HT1080 (cell line): Measurements from ENCODE around the gene SIPA1L3. TPM values are rescaled to one million over a fixed set of nuclear protein-coding genes. Genes with fewer than 3 reads are reported as not detected.
A peak's percentile ranks its signal among the peaks of the same experiment; 100 is the strongest.

Experiments used
- DNase-seq: peaks from one replicate; pipeline ENCODE4 v3.0.0-alpha.2; 2015; ENCODE audit warnings: low read depth
- total RNA-seq: library from RNA; depleted of rRNA; stranded (reverse); fragments of >200 nt; shearing (Covaris generic); gene quantifications from 2 replicates; pipeline ENCODE4 v1.2.3, GENCODE V29; 2014

SIPA1L3 gene
- total RNA-seq, 1 experiment from 2014 or later = 30.2 TPM

DNA sequence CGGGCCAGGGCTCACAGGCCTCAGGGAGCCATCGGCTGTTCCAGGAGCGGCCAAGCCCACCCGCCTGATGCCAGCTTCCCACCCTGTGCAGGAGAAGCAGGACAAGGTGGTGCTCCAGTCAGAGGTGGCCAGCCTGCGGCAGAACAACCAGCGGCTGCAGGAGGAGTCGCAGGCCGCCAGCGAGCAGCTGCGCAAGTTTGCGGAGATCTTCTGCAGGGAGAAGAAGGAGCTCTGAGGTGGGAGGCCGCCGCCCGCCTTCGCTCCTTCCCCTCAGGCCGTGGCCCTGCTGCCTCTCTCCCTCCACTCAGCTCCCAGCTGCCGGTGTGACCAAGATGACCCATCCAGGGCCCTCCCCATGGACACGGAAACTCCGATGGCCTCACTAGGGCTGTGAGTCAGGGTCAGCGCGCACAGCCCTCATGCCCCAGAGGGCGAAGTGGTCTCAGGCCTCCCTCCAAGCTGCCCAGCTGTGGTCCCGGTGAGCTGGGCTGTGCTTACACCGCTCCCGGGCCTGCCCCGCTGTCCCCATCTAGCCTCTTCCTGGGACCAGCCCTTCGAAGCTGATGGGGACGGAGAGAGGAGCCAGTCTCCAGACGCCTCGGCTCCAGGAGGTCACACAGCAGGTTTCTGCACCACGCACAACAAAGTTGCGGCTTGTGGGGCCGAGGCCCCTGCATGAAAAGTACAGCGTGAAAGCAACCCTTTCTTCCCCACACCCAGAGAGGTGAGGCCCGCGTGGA, 299.2 kb downstream of the SIPA1L3 start:
- no peak for DNase-seq

DNA sequence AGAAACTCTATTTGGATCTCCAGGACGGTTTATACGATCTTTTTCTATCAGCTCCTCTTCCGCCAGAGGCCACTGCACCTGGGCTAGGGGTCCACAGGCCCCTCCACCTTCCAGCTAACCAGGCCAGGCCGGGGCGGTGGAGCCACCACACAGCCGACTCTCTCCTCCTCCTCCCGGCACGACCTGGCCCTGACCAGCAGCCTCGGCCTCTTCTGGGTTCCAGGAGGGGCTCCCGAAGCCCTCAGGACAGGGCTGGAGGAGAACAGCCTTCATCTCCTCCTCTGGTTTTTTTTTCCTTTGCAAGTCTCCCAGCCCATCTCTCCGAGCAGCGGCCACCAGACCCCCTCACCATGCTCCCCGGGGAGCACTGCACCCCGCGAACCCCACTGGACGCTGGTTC, 299.9 kb downstream of the SIPA1L3 start:
- DNase-seq = no peak

DNA sequence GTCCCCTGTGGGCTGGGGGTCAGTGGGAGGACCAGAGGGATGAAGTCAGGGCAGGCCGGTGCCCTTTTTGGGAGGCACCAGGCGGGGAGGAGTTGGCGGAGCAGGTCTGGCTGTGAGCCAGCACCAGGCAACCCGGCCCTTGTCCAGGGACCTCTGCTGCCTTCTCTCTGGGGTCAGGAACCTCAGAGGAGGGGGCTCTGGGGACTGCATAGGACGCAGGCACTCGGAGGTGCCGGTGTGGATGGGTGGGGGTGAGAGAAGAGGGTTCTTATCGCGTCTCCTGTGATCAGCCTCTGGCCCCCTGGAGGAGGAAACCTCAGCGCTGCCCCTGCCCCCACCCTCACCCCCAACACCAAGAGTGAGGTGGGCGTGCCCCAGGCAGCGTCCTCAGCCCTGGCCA, 300.5 kb downstream of the SIPA1L3 start:
- DNase-seq = no peak

DNA sequence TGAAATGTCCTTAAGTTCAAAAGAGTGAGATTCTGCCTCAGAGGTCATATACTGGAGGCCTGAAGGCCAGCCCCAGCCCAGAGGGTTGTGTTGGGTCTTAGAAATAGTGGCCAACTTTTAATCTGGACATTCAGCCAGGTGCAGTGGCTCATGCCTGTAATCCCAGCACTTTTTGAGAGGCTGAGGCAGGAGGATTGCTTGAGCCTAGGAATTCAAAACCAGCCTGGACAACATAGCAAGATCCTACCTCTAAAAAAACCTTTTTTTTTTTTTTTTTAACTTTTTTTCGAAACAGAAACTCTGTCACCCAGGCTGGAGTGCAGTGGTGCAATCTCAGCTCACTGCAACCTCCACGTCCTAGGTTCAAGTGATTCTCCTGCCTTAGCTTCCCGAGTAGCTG, 301.6 kb downstream of the SIPA1L3 start:
- no peak for DNase-seq

DNA sequence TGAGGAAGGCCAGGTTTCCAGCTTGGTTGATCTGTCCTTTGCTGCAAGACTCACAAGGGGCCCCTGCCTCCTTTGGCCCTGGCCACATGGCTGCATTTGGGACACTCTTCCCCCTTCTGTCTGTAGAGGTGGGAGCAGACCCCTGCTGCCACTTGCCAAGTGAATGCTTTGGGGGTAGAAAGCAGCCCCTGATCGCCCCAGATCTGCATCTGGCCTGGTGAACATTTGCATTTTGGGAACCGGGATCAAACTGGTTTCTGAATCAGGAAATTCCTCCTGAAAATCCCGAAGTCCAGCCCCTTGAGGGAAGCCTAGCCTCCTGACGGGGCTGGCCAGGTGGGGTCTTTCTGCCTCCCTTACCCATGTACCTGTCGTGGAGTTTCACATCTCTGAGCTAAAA, 302.1 kb downstream of the SIPA1L3 start:
- no peak for DNase-seq

DNA sequence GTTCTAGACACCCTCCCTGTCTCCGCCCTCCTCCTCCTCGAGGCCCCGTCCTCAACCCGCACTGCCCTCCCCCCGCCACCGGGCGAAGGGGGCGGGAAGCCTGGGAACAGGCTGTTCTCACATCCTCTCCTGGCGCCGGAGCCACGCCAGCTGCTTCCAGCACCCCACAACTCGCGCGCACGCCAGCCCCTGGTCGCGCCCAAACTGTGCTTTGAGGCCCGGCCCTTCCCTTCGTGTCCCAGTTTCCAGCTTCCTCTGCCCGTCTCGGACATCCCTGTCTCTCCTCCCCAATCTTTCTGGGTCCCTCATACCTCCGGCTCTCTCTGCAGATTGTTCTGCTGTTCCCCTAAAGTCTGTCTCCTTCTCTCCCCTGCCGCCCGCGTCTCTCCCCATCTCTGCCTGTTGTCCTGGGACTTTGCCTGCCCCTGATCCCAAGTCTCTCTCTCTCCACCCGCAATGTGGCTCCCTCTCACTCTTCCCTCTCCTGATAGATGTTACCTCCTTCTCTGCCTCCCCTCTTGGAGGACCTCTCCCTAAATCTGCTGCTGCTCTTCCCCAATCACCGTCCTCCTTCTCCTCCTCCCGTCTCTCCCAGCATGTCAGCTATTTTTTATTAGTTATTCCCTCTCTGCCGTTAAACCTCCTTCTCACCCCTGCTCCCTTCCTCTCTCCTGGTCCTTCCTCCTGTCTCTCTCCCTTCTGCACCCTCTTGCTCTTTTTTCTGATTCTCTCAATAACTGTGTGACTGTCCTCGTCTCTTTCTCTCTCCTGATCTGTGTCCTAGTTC, 302.9 kb downstream of the SIPA1L3 start:
- DNase-seq = no peak

DNA sequence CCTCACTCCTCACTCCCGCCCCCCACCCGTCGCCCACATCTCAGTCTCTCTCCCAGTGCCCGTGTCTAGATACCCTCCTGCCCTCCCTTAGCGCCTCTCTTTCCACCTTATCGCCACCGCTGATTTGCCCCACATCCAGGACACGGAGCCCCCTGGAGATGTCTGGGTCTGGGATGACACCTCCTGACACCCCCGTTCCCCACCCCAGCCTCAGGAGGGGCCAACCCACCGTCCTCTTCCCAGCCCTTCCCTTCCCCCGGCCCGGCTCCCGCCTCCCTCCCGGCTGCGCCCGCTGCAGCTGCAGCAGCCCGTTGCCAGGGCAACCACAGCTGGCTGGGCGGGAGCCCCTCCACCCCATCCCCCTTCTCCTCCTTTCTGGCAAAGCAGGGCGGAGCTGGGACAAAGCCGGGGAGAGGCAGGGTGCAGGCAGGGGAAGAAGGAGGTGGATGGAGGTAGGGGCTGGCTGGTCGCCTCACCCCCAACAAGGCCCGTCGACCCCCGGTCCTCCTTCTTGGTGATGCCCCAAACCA, 303.5 kb downstream of the SIPA1L3 start:
- no peak for DNase-seq

DNA sequence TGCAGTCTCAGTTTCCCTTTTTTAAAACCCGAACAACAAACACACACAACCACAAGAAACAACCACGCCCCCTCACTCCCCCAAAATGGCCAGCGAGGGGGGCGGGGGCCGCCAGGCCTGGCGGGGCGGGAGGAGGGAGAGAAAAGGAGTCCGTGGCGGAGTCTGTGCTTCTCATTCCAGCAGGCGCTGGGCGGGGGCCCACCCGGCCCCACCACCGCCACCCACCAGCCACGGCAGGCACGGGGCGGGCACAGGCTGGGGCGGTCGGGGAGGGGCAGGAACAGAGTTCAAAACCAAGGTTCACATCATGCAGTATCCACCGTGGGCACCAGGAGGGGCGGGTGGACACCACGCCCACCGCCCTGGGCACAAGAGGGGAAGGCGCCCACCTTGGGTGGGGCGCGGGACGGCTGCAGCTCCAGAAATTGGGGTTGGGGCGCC, 304.2 kb downstream of the SIPA1L3 start:
- DNase-seq = no peak

DNA sequence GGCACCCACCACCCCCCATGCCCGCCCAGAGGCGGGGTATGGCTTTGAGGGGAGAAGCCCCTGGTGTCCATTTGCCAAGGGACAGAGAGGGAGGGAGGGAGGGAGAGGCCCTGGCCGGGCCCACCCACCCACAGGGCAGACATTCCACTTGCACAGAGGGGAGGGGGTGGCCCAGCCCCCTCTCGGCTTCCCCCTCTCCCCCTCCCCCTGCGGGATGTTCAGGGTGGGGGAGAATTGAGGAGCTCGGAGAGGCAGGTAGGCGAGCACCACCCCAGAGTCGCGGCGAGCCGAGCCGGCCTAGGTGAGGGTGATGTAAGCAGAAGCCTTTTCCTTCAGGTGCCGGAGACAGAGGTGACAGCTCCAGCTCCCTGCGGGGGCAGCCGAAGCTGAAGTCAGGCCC, 304.8 kb downstream of the SIPA1L3 start:
- DNase-seq = no peak

DNA sequence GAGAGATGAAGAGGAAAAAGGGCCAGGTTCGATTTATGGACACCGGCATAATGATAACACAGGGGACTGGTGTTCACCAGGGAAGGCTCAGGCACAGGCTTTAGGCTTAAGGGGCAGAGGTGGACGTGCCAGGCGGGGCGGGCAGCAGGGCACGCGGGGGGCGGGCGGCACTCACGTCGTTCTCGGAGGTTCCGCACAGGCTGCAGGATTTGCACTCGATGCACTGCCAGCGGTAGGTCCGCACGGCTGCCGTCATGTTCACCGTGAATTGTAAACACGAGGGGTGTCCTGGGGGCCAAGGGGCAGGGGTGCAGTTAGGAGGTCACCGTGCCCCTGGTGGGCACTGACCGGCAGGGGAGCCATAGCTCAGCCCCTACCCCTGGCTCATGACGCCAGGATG, 306.5 kb downstream of the SIPA1L3 start:
- DNase-seq = no peak

DNA sequence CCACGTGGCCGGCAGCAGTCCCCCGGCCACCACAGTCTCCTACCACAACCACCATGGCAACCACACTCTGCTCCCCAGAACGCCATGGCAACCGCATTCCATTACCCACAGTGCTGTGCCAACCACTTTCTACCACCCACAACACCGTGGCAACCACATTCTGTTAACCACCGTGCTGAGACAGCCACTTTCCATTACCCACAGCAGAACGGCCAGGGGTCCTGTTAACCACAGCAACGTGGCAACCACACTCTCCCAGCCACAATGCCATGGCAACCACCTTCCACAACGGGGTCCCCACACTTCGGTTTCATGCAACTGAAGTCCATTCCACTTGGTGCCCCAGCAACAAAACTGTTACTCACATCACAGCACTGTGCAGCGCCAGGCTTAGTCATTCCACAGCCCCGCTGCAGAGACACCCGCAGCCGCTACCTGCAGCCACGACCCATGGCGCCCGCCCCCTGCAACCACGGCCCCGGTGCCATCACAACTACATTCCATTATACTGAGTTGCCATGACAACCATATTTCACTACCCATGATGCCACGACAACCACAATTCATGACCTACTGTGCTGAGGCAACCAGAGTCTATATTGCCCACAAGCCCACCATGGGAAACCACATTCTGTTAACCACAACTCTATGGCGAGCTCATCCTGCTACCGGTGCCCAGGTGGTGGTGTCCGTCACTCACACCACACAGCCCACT, 307.1 kb downstream of the SIPA1L3 start:
- peak; percentile 88 for DNase-seq

DNA sequence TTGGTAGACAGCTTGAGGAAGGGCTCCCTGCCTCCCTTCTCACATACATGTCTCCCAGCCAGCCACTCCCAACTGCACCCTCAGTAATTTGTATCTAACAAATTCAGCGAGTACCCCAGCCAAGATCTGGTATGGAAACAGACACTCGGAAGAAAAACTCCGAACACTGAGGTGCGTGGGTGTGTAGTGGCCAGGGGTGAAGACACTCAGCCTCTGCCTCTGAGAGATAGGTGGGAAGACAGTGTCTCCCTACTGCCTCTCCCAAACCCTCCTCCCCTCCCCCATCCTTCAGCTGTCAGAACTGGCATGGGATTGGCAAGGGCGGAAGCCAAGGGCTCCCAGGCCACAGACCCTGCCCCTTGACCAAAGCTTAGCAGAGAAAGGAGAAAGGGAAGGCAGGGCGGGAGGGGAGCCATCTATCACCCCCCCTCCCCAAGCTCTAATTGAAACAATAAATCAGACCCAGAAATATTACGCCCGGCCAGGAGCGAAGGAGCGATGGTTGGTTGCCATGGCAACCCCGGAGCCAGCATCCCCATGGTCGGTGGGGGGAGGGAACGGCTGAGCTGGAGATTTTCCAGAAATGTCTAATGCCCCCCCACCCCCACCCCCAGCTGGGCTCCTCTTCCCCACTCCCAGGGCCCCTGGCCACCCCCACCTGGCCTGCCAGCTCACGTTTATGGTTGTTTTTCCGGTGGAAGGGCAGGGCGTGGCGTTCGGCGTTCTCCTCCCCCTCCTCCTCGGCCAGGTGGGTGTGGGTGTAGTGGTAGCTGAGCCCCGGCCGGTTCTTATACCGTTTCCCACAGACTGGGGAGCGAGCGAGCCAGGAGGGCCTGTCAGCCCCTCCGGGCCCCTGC, 310.0 kb downstream of the SIPA1L3 start:
- DNase-seq = no peak

DNA sequence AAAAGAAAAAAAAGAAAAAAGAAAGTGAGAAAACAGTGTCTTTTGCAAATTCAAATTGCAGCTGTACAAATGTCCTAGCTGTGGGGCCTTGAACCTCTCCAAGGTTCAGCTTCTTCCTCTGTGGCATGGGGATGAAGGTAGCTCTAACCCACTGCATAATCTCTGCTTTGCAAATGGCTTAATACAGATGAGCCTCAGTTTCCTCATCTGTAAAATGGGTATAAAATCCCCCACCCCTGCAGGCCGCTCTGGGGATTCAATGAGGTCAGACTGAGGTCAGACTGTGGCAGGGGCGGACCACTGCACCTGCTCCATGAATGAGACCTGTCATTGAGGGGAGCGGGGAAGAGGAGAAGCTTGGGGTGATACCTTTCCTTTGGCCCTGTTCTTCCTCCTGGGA, 311.2 kb downstream of the SIPA1L3 start:
- no peak for DNase-seq

DNA sequence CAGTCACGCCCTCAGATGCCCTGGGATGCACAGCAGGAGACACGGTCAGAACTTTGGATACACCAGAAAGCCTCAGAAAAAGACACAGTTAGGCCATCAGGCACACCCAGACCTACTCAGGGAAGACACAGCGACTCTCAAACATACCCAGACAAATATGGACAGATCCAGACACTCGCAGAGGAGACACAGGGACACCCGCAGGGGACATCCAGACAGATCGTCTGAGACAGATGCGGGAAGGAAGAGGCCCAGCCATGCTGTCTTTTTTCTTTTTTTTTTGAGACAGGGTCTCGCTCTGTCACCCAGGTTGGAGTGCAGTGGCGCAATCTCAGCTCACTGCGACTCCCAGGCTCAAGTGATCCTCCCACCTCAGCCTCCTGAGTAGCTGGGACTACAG, 312.2 kb downstream of the SIPA1L3 start:
- no peak for DNase-seq

DNA sequence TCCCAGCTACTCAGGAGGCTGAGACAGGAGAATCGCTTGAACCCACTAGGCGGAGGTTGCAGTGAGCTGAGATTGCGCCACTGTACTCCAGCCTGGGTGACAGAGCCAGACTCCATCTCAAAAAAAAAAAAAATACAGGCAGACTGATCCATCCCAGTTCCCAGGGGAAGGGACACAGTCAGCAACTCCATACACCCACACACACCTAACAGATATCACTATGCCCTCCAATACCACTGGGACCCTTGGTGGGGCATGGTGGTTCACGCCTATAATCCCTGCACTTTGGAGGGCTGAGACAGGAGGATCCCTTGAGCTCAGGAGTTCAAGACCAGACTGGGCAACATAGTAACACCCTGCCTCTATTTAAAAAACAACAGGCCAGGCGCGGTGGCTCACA, 314.4 kb downstream of the SIPA1L3 start:
- no peak for DNase-seq

DNA sequence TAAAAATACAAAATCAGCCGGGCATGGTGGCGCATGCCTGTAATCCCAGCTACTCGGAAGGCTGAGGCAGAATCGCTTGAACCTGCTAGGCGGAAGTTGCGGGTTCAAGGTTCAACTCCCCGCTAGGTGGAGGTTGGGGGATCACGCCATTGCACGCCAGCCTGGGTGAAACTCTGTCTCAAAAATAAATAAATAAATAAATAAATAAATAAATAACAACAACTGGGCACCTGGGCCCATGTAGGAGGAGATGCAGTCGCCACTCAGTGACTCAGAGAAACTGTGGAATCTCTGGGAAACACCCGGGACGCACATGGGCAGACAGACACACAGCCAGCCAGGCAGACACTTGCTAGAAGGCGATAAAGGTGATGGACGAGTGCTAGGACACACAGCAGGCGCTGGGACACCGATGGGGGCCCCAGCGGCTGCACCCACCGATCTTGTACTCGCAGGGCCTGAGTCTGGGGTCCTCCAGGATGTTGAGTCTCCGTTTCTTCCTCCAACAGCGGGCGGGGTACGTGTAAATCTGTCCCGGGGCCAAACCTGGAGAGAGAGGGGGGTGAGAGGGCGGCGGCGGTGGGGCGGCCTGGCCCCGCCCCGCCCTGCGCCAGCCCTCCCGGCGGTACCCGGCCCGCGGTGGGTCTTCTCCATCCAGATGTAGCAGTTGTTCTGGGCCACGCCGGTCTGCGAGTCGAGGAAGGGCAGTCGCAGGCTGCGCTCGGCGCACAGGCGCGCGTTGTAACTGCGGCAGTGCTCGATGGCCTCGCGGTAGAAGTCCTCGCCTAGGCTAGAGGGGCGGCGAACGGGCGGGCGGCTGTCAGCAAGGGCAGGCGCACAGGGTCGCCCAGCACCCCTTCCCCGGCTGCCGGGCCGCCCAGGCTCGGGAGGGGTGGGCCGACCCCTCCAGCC, 315.2 kb downstream of the SIPA1L3 start:
- no peak for DNase-seq

DNA sequence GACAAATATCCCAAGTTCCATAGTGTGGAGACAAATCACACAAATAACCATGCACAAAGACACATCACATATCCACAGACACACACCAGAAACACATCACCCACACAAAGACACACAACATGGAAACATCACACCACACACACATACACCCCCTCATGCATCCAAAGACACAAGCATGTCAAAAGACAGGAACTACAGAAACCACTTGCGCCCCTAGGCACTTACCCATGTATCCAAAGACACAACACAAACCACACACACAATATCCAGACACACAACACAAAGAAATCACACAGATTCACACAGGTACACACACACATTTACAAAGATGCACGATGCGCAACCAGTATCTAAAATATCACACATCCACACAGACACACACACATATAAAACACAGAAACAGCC, 316.1 kb downstream of the SIPA1L3 start:
- DNase-seq = no peak

DNA sequence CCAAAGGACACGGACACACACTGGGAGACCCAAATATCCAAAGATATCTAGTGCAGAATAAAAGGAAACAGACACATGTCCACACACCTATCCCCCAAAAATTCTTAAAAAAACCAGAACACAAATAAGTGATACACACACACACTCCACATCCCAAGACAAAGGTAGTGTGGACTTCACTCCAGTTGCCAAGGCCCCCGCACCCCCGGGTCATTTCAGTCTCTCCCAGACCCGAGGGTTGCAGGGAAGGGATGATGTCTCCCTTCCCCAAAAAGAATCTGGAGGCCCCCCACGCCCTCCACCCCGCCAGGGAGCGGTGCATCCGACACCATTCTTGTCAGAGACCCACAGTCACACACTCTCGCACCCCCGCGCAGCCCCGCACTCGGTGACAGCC, 316.6 kb downstream of the SIPA1L3 start:
- DNase-seq = no peak

DNA sequence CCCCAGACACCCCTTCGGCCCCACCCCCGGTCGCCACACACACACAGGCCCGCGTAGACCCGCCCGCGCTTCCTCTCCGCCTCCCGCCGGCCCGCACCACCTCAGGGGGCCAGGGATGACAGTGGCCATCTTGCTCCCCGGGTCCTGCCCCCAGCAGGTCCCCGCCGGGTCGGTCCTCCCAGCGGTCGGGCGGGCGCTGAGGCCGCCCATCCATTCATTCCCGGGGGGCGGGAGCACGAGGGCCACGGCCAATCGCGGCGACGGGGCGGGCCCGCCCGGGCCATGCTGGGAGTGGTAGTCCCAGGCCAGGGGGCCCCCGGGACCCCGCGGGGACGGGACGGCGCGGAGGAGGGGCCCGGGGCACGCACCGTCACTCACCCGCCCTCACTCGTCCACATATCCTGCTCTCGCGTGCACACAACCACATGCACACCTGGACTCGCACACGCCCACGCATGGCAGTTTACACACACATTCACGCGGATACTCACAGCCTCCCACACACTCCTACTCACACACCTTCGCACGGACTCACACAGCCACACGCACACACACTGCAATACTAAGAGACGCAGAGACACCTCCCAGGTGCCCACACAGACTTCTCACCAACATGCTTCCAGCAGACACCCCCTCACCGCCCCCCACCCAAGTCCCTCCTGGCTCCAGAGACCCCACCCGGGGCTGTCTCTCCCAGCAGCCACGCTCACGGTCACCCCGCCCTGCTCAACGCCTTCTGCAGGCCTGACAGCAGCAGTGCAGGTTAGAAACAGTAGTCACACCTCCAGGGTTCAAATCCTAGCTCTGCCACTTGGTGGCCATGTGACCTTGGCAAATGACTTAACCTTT, 317.2 kb downstream of the SIPA1L3 start, which contains the start of gene DPF1:
TSS of gene DPF1 (minus strand) at position 209 of the 849 bp plus-strand sequence. CDS start at position 129, 80 bp downstream.
- DNase-seq = peak; percentile 72
